OCI-M2 (cell line): ENCODE data around the gene IRX4.
"Not testable (repeated sequence)": the region's sequence is repeated elsewhere in the genome, so short reads cannot be mapped to it uniquely, and the experiment has no call there.

Experiments used
- DNase-seq: peaks from one replicate; lab custom pipeline; 2025; ENCODE audit not compliant: unreplicated experiment; lab: John Stamatoyannopoulos, UW

The IRX4 gene

GRCh38 chr5:1860949-1861348 is 21.8 kb downstream of the IRX4 start:
- DNase-seq: no peak

GRCh38 chr5:1860021-1860610 is 22.6 kb downstream of the IRX4 start:
- no peak for DNase-seq

GRCh38 chr5:1859099-1859498 is 23.6 kb downstream of the IRX4 start:
- no peak for DNase-seq

- no peak for DNase-seq
Observed at GRCh38 chr5:1858436-1858835, 24.3 kb downstream of the IRX4 start.

GRCh38 chr5:1857256-1857600 is 25.5 kb downstream of the IRX4 start:
- DNase-seq: no peak

GRCh38 chr5:1856596-1857255 is 26.0 kb downstream of the IRX4 start:
- DNase-seq: no peak

GRCh38 chr5:1855596-1855995 is 27.1 kb downstream of the IRX4 start:
- DNase-seq: no peak

- DNase-seq: no peak
Observed at GRCh38 chr5:1855075-1855474, 27.6 kb downstream of the IRX4 start.

- DNase-seq: no peak
Observed at GRCh38 chr5:1853531-1853930, 29.2 kb downstream of the IRX4 start.

- no peak for DNase-seq
Observed at GRCh38 chr5:1852324-1852947, 30.3 kb downstream of the IRX4 start.

- no peak for DNase-seq
Observed at GRCh38 chr5:1851290-1851934, 31.3 kb downstream of the IRX4 start.

- DNase-seq: no peak
Observed at GRCh38 chr5:1850324-1851154, 32.2 kb downstream of the IRX4 start.

- DNase-seq: no peak
Observed at GRCh38 chr5:1847611-1848010, 35.1 kb downstream of the IRX4 start.

- no peak for DNase-seq
Observed at GRCh38 chr5:1847056-1847455, 35.7 kb downstream of the IRX4 start.

- DNase-seq: no peak
Observed at GRCh38 chr5:1846583-1846982, 36.1 kb downstream of the IRX4 start.

GRCh38 chr5:1845696-1846095 is 37.0 kb downstream of the IRX4 start:
- no peak for DNase-seq

GRCh38 chr5:1844708-1845436 is 37.9 kb downstream of the IRX4 start:
- DNase-seq: no peak

- DNase-seq: not testable (repeated sequence)
Observed at GRCh38 chr5:1843761-1844160, 39.0 kb downstream of the IRX4 start.

- no peak for DNase-seq
Observed at GRCh38 chr5:1842004-1842819, 40.5 kb downstream of the IRX4 start.
